Measurements from ENCODE around the gene SLC26A6.

SLC26A6 gene
- long read RNA-seq, transcript SLC26A6-207 (21 exons, 2,630 nt) = major isoform, 78 of 244 reads
- long read RNA-seq, transcript SLC26A6-205 (21 exons, 2,589 nt) = minor isoform, 53 of 244 reads
- long read RNA-seq, partial matches to known transcripts = 18 of 244 reads
- long read RNA-seq, other reads (novel, unspliced or antisense) = 94 of 244 reads

- peak; percentile 93 to 98 for DNase-seq (ENCODE audit: low read depth in 1 of 2, low spot score in 1 of 2)
- TF ChIP-seq GABPA (IDR thresholded peaks at IDR 0.05; ENCODE audit: low read depth) = no peak
- TF ChIP-seq CTCF (IDR thresholded peaks at IDR 0.05; ENCODE audit: insufficient read depth, low read length) = peak; percentile 75
- TF ChIP-seq POLR2AphosphoS5 (IDR thresholded peaks at IDR 0.05; ENCODE audit: low read depth) = peak; percentile 54; the same call in 1 of the 2 replicates
- TF ChIP-seq REST (IDR thresholded peaks at IDR 0.05; ENCODE audit: insufficient replicate concordance, low read depth) = peak; percentile 40
- TF ChIP-seq SPI1 (IDR thresholded peaks at IDR 0.05; ENCODE audit: borderline replicate concordance, low read depth) = peak; percentile 25; the same call in 1 of the 2 replicates
Observed at GRCh38 chr3:48635222-48636021, at the start of gene SLC26A6. Gene SLC26A6 (minus strand): TSS chr3:48635461. CDS start chr3:48635393, 68 bp downstream.

GRCh38 chr3:48684480-48685143 is 49.4 kb upstream of the SLC26A6 start:
- no peaks in the 10 kb centered on the region for H3K27me3 ChIP-seq (ENCODE audit: insufficient read depth, poor library complexity, severe bottlenecking)
- H3K4me3 ChIP-seq (replicated peaks; ENCODE audit: insufficient read depth, low read length) = peak overlapping the region; percentile 94
- DNase-seq (ENCODE audit: low read depth in 1 of 2, low spot score in 1 of 2) = peak; percentile 62 to 74
- no peak overlapping the region for H3K27ac ChIP-seq (replicated peaks)
- TF ChIP-seq CTCF (IDR thresholded peaks at IDR 0.05; ENCODE audit: insufficient read depth, low read length) (no peak), REST (IDR thresholded peaks at IDR 0.05; ENCODE audit: insufficient replicate concordance, low read depth) (no peak), GABPA (IDR thresholded peaks at IDR 0.05; ENCODE audit: low read depth) (no peak), POLR2AphosphoS5 (IDR thresholded peaks at IDR 0.05; ENCODE audit: low read depth) (no peak), SPI1 (IDR thresholded peaks at IDR 0.05; ENCODE audit: borderline replicate concordance, low read depth) (peak; percentile 91)

More at GRCh38 chr3:48635222-48636021, at the start of gene SLC26A6:
- peak within 1 kb of the TSS; percentile 64 for H3K27ac ChIP-seq (replicated peaks)
- peak within 1 kb of the TSS; percentile 88 for H3K4me3 ChIP-seq (replicated peaks; ENCODE audit: insufficient read depth, low read length)
- H3K27me3 ChIP-seq (ENCODE audit: insufficient read depth, poor library complexity, severe bottlenecking) = no peaks in the 10 kb centered on the region

GRCh38 chr3:48684054-48684349 is 48.7 kb upstream of the SLC26A6 start:
- H3K27me3 ChIP-seq (ENCODE audit: insufficient read depth, poor library complexity, severe bottlenecking) = no peaks in the 10 kb centered on the region
- no peak for TF ChIP-seq POLR2AphosphoS5 (IDR thresholded peaks at IDR 0.05; ENCODE audit: low read depth)
- TF ChIP-seq GABPA (IDR thresholded peaks at IDR 0.05; ENCODE audit: low read depth) = no peak
- H3K27ac ChIP-seq (replicated peaks) = no peak overlapping the region
- H3K4me3 ChIP-seq (replicated peaks; ENCODE audit: insufficient read depth, low read length) = peak overlapping the region; percentile 94; the same call in 1 of the 2 replicates
- no peak for DNase-seq (ENCODE audit: low read depth in 1 of 2, low spot score in 1 of 2)

- no peak overlapping the region for H3K27ac ChIP-seq (replicated peaks)
- DNase-seq (ENCODE audit: low read depth in 1 of 2, low spot score in 1 of 2) = no peak
- no peaks in the 10 kb centered on the region for H3K27me3 ChIP-seq (ENCODE audit: insufficient read depth, poor library complexity, severe bottlenecking)
- TF ChIP-seq POLR2AphosphoS5 (IDR thresholded peaks at IDR 0.05; ENCODE audit: low read depth) = no peak
- TF ChIP-seq GABPA (IDR thresholded peaks at IDR 0.05; ENCODE audit: low read depth) = no peak
- no peak for TF ChIP-seq CTCF (IDR thresholded peaks at IDR 0.05; ENCODE audit: insufficient read depth, low read length)
- no peak for TF ChIP-seq SPI1 (IDR thresholded peaks at IDR 0.05; ENCODE audit: borderline replicate concordance, low read depth)
- TF ChIP-seq REST (IDR thresholded peaks at IDR 0.05; ENCODE audit: insufficient replicate concordance, low read depth) = no peak
- H3K4me3 ChIP-seq (replicated peaks; ENCODE audit: insufficient read depth, low read length) = no peak overlapping the region
Observed at GRCh38 chr3:48682786-48683185, 47.5 kb upstream of the SLC26A6 start.
